DND-41 (cell line): ENCODE measurements around the gene CXCR5.

Source experiments
- ATAC-seq: fragments of 200-7000 bp; cut with Tn5 transposase; 3 replicates; pipeline ENCODE4 v1.9.1; 2021; ENCODE audit warnings: low read depth; ENCODE audit not compliant: insufficient read depth
- DNase-seq: peaks from one replicate; pipeline ENCODE4 v3.0.0-alpha.2; 2020
- H2AFZ ChIP-seq: 2 replicates; pipeline ENCODE4 v1.6.0; 2012; ENCODE audit warnings: low read depth, low read length
- H3K27ac ChIP-seq: 2 replicates; pipeline ENCODE4 v1.5.1; 2012; ENCODE audit warnings: low read length, inconsistent platforms
- H3K27me3 ChIP-seq: fragments of 200-600 bp; sonication (generic); 2 replicates; pipeline ENCODE4 v1.6.0; 2012; ENCODE audit warnings: low read length, mild to moderate bottlenecking, inconsistent platforms; ENCODE audit not compliant: insufficient read depth, poor library complexity
- H3K36me3 ChIP-seq: 2 replicates; pipeline ENCODE4 v1.5.1; 2012; ENCODE audit warnings: low read length, inconsistent platforms; ENCODE audit not compliant: insufficient read depth
- H3K4me1 ChIP-seq: 2 replicates; pipeline ENCODE4 v1.5.1; 2012; ENCODE audit warnings: mild to moderate bottlenecking, low read length; ENCODE audit not compliant: insufficient read depth
- H3K4me2 ChIP-seq: 2 replicates; pipeline ENCODE4 v1.6.0; 2012; ENCODE audit warnings: mild to moderate bottlenecking, moderate library complexity, low read length, inconsistent platforms; ENCODE audit not compliant: insufficient read depth
- H3K4me3 ChIP-seq, 2 experiments: fragments of 200-600 bp in 1 of 2; shearing (Covaris generic) in 1 of 2; 2 replicates each; pipeline ENCODE4 v1.5.1; 2012 to 2016; ENCODE audit warnings: inconsistent platforms in 2 of 2, low read length in 2 of 2, mild to moderate bottlenecking in 2 of 2, low read depth in 1 of 2, moderate library complexity in 1 of 2
- H3K79me2 ChIP-seq: 2 replicates; pipeline ENCODE4 v1.6.0; 2012; ENCODE audit warnings: low read length, inconsistent platforms; ENCODE audit not compliant: insufficient read depth
- H3K9ac ChIP-seq: 2 replicates; pipeline ENCODE4 v1.6.0; 2012; ENCODE audit warnings: low read depth, mild to moderate bottlenecking, inconsistent platforms, low read length, moderate library complexity
- H3K9me3 ChIP-seq: 2 replicates; pipeline ENCODE4 v1.5.1; 2012; ENCODE audit warnings: low read length, moderate library complexity, mild to moderate bottlenecking, inconsistent platforms; ENCODE audit not compliant: insufficient read depth, severe bottlenecking
- H4K20me1 ChIP-seq: 2 replicates; pipeline ENCODE4 v1.6.0; 2012; ENCODE audit warnings: low read length; ENCODE audit not compliant: insufficient read depth
- CTCF ChIP-seq: IDR thresholded peaks from 2 replicates; pipeline ENCODE4 v1.5.1; 2012; ENCODE audit warnings: borderline replicate concordance, low read length, moderate library complexity, mild to moderate bottlenecking; ENCODE audit not compliant: poor library complexity, severe bottlenecking; ENCODE audit errors: extremely low read depth
- EZH2 ChIP-seq: IDR thresholded peaks from 3 replicates; pipeline ENCODE4 v1.6.1; 2012; ENCODE audit warnings: borderline replicate concordance, low read depth, mild to moderate bottlenecking, moderate library complexity, low read length, inconsistent platforms; ENCODE audit not compliant: severe bottlenecking

The CXCR5 gene

GRCh38 chr11:118885831-118886565 is 2.3 kb downstream of the CXCR5 start:
- Histone ChIP-seq H3K9me3 (no peaks in the 10 kb centered on the region), H3K4me1 (peaks cover 32% of the 10 kb centered on the region), H2AFZ (no peak overlapping the region), H3K36me3 (no peaks in the 10 kb centered on the region), H3K4me2 (no peak overlapping the region), H3K27me3 (no peaks in the 10 kb centered on the region), H4K20me1 (no peaks in the 10 kb centered on the region), H3K79me2 (no peaks in the 10 kb centered on the region), H3K4me3 (no peak overlapping the region), H3K9ac (no peak overlapping the region), H3K27ac (peak overlapping the region; percentile 15; the same call in 1 of the 2 replicates)
- DNase-seq (no peak), ATAC-seq (no peak)
- no peak for TF ChIP-seq EZH2
- no peak for TF ChIP-seq CTCF

DNA sequence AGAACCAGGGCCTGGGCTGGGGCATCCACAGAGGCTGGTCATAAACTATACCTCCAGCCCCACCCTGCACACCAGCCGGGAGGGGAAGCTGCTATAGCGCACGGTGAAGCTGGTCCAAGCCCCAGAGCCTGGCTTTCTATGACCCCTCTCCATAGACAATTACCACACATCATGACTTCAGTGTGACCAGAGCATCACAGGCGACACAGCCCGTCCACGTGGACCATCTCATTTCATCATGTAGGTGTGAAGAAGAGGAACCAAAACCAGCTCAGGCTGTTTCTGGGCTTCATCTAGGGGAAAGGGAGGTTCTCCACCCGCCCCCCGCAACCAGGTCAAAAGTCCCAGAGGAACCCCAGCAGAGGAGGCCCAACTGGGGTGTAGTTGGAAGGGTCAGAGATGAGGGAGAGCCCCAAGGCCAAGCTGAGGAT is 3.0 kb downstream of the CXCR5 start:
- Histone ChIP-seq H3K79me2 (no peaks in the 10 kb centered on the region), H2AFZ (no peak overlapping the region), H3K9me3 (no peaks in the 10 kb centered on the region), H3K4me1 (peaks cover 38% of the 10 kb centered on the region), H3K4me3 (no peak overlapping the region), H3K4me2 (no peak overlapping the region), H3K36me3 (no peaks in the 10 kb centered on the region), H3K9ac (no peak overlapping the region), H3K27ac (no peak overlapping the region), H4K20me1 (no peaks in the 10 kb centered on the region), H3K27me3 (no peaks in the 10 kb centered on the region)
- TF ChIP-seq CTCF: no peak
- TF ChIP-seq EZH2: no peak
- ATAC-seq (no peak), DNase-seq (no peak)

- Histone ChIP-seq H3K79me2 (no peaks in the 10 kb centered on the region), H3K36me3 (no peaks in the 10 kb centered on the region), H3K27ac (peak overlapping the region; percentile 37), H3K4me3 (no peak overlapping the region), H3K4me2 (no peak overlapping the region), H3K9me3 (no peaks in the 10 kb centered on the region), H3K9ac (no peak overlapping the region), H3K4me1 (peaks cover 40% of the 10 kb centered on the region), H3K27me3 (no peaks in the 10 kb centered on the region), H4K20me1 (no peaks in the 10 kb centered on the region), H2AFZ (no peak overlapping the region)
- DNase-seq: no peak
- ATAC-seq: 0 out of 3 replicates have a peak, but pooled peaks have one; percentile 22
- TF ChIP-seq CTCF (no peak), EZH2 (no peak)
Measured at GRCh38 chr11:118887206-118887605, 3.5 kb downstream of the CXCR5 start.
